ENCODE measurements around the gene TCEAL1.

Gene TCEAL1

GRCh38 chrX:103674531-103675454, 46.0 kb downstream of the TCEAL1 start:
- TF ChIP-seq, protein P1, sequence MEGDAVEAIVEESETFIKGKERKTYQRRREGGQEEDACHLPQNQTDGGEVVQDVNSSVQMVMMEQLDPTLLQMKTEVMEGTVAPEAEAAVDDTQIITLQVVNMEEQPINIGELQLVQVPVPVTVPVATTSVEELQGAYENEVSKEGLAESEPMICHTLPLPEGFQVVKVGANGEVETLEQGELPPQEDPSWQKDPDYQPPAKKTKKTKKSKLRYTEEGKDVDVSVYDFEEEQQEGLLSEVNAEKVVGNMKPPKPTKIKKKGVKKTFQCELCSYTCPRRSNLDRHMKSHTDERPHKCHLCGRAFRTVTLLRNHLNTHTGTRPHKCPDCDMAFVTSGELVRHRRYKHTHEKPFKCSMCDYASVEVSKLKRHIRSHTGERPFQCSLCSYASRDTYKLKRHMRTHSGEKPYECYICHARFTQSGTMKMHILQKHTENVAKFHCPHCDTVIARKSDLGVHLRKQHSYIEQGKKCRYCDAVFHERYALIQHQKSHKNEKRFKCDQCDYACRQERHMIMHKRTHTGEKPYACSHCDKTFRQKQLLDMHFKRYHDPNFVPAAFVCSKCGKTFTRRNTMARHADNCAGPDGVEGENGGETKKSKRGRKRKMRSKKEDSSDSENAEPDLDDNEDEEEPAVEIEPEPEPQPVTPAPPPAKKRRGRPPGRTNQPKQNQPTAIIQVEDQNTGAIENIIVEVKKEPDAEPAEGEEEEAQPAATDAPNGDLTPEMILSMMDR (IDR thresholded peaks at IDR 0.05; ENCODE audit: low read depth, low read length, missing control alignments), result no peak
- H3K4me3 ChIP-seq (ENCODE audit: low read depth, low read length), result no peak overlapping the region
- no peaks in the 10 kb centered on the region for H3K27me3 ChIP-seq (replicated peaks)
- in situ Hi-C loops (cut with HindIII; ENCODE audit: low pct_ligation_motif_present, low sequenced_read_pairs), result no loop called here
- peaks cover 31% of the 10 kb centered on the region for H3K36me3 ChIP-seq (replicated peaks)
- no peak overlapping the region for H3K27ac ChIP-seq
- DNase-seq, result no peak

DNA sequence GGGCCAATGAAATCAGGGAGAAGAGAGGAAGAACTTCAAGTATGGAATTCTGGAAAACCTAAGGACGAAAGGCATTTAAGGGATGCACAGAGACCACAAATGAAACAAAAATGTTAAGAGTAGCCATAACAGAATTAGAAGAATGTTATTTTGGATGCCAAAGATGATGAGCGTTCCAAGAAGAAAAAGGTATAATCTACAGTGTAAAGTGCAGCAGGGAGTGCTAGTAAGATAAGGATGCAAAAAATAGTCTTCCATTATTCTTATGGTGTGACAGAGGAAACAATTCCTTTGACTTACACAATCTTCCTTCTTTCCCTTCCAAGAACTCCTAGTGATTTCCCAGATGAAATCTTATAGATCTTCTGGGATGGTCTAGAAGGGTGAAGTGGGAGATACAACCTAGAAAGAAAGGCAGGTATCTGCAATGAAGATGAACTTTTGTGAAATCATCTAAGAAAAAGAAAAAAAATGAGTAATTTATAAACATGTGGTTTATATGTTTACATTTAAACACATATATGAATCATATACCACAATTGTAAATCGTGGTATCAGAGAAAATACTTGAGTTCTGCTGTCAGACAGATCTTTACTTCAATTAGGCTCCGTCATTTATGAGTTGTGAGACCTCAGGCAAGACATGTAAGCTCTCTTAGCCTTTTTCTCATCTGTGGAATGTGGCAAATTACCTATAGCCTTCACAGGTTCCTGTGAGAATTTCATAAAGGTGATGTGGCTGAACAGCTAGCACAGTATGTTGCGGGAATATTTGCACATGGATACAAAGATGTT, 49.6 kb downstream of the TCEAL1 start:
- in situ Hi-C loops (cut with HindIII; ENCODE audit: low pct_ligation_motif_present, low sequenced_read_pairs), result no loop called here
- no peak for DNase-seq
- Histone ChIP-seq H3K27me3 (replicated peaks) (no peaks in the 10 kb centered on the region), H3K36me3 (replicated peaks) (peaks cover 48% of the 10 kb centered on the region), H3K4me3 (ENCODE audit: low read depth, low read length) (no peak overlapping the region), H3K27ac (no peak overlapping the region)
- TF ChIP-seq, protein P1 (IDR thresholded peaks at IDR 0.05; ENCODE audit: low read depth, low read length, missing control alignments), result no peak

Measured in brain microvascular endothelial cell (primary cell).